UCSD-AML1 (cell line): ENCODE data around the gene PRSS53.

Source experiments
- DNase-seq: peaks from one replicate; lab custom pipeline; 2025; ENCODE audit not compliant: unreplicated experiment; lab: John Stamatoyannopoulos, UW

Gene PRSS53

GRCh38 chr16:31094424-31095120 lies 5.8 kb upstream of the PRSS53 start, which contains the start of gene VKORC1:
TSS of gene VKORC1 (minus strand) at chr16:31094797. CDS start at chr16:31094729, 68 bp downstream.
- peak; percentile 95 for DNase-seq

- DNase-seq = no peak
Observed at GRCh38 chr16:31094088-31094423, 5.3 kb upstream of the PRSS53 start.

- DNase-seq = no peak
Observed at GRCh38 chr16:31093132-31093703, 4.5 kb upstream of the PRSS53 start.

GRCh38 chr16:31092330-31092729 lies 3.6 kb upstream of the PRSS53 start:
- no peak for DNase-seq

GRCh38 chr16:31090540-31090939 lies 1.8 kb upstream of the PRSS53 start:
- no peak for DNase-seq

GRCh38 chr16:31089199-31089598 lies 456 bp upstream of the PRSS53 start:
- DNase-seq = no peak

GRCh38 chr16:31087971-31088370 lies 772 bp downstream of the PRSS53 start:
- no peak for DNase-seq

GRCh38 chr16:31087481-31087880 lies 1.3 kb downstream of the PRSS53 start:
- no peak for DNase-seq

GRCh38 chr16:31086629-31086906 lies 2.2 kb downstream of the PRSS53 start:
- no peak for DNase-seq

- no peak for DNase-seq
Observed at GRCh38 chr16:31085873-31086628, 2.7 kb downstream of the PRSS53 start.

- no peak for DNase-seq
Observed at GRCh38 chr16:31085411-31085810, 3.3 kb downstream of the PRSS53 start.

- DNase-seq = no peak
Observed at GRCh38 chr16:31084584-31085302, 4.0 kb downstream of the PRSS53 start.

GRCh38 chr16:31083981-31084380 lies 4.8 kb downstream of the PRSS53 start:
- no peak for DNase-seq

GRCh38 chr16:31083556-31083955 lies 5.2 kb downstream of the PRSS53 start:
- DNase-seq = no peak

GRCh38 chr16:31083081-31083480 lies 5.7 kb downstream of the PRSS53 start:
- no peak for DNase-seq

GRCh38 chr16:31082368-31083045 lies 6.2 kb downstream of the PRSS53 start:
- DNase-seq = no peak

GRCh38 chr16:31081428-31082351 lies 7.1 kb downstream of the PRSS53 start:
- no peak for DNase-seq

GRCh38 chr16:31080756-31081419 lies 7.9 kb downstream of the PRSS53 start:
- DNase-seq = no peak

GRCh38 chr16:31080035-31080629 lies 8.6 kb downstream of the PRSS53 start:
- DNase-seq = no peak
